GM12878 (cell line): Measurements from ENCODE around the gene DNAJC2. TPM values are rescaled to one million over a fixed set of nuclear protein-coding genes. Genes with fewer than 3 reads are reported as not detected.

Experiments used
- ATAC-seq: fragments of 200-7000 bp; cut with Tn5 transposase; 3 replicates; pipeline ENCODE4 v1.9.1; 2020; ENCODE audit warnings: mild to moderate bottlenecking, moderate library complexity
- BruUV-seq: library from RNA; stranded (reverse); fragments of 400-500 nt; replicated peaks from 2 replicates; lab custom pipeline; 2021; lab: Mats Ljungman, UMichigan
- CTCF ChIA-PET: fragments of 300-600 bp; sonication (Branson Sonifier 250); formaldehyde crosslinking; extraction: SDS; loops from one replicate; lab custom pipeline; 2021; ENCODE audit warnings: inconsistent platforms; lab: Yijun Ruan, JAX
- POLR2A ChIA-PET: fragments of 350-600 bp; formaldehyde crosslinking; extraction: SDS; loops from one replicate; lab custom pipeline; 2021; ENCODE audit warnings: inconsistent platforms; lab: Charles Lee
- RAD21 ChIA-PET: fragments of 300-600 bp; sonication (Branson Sonifier 250); formaldehyde crosslinking; loops from one replicate; lab custom pipeline; 2023; ENCODE audit warnings: antibody characterized with exemption; ENCODE audit not compliant: unreplicated experiment; lab: Charles Lee
- SMC1A ChIA-PET: fragments of 300-600 bp; sonication (Branson Sonifier 250); formaldehyde crosslinking; loops from one replicate; lab custom pipeline; 2023; ENCODE audit not compliant: unreplicated experiment, uncharacterized antibody; lab: Charles Lee
- DNase-seq: peaks from one replicate; pipeline ENCODE4 v3.0.0-alpha.2; 2011; ENCODE audit warnings: low read depth, low spot score
- FAIRE-seq: peaks from 3 replicates; lab custom pipeline; 2011; peaks lifted over from hg19 to GRCh38; lab: Jason Lieb, UNC
- H2AFZ ChIP-seq: 2 replicates; pipeline ENCODE4 v1.6.0; 2011; ENCODE audit warnings: low read depth, low read length, control low read depth; ENCODE audit not compliant: control insufficient read depth
- H3K27ac ChIP-seq: 2 replicates; pipeline ENCODE4 v1.5.1; 2011; ENCODE audit warnings: control low read depth; ENCODE audit not compliant: control insufficient read depth, insufficient read depth
- H3K27me3 ChIP-seq, 2 experiments: replicated peaks in 1 of 2; 2 replicates each; pipeline versions ENCODE4 v1.6.0 to v1.6.1; 2011; ENCODE audit warnings: low read length in 1 of 2; ENCODE audit not compliant: control insufficient read depth in 2 of 2, insufficient read depth in 2 of 2
- H3K36me3 ChIP-seq, 2 experiments: 2 replicates each; pipeline ENCODE4 v1.5.1; 2011; ENCODE audit warnings: low read length in 1 of 2; ENCODE audit not compliant: control insufficient read depth in 2 of 2, insufficient read depth in 2 of 2
- H3K4me1 ChIP-seq: 2 replicates; pipeline ENCODE4 v1.6.1; 2011; ENCODE audit warnings: mild to moderate bottlenecking, low read length, moderate library complexity, mixed read lengths; ENCODE audit not compliant: control insufficient read depth, insufficient read depth
- H3K4me2 ChIP-seq: 2 replicates; pipeline ENCODE4 v1.6.0; 2011; ENCODE audit warnings: control low read depth; ENCODE audit not compliant: control insufficient read depth, insufficient read depth
- H3K4me3 ChIP-seq: fragments of 200-600 bp; sonication (generic); 2 replicates; pipeline ENCODE4 v1.5.1; 2016
- H3K79me2 ChIP-seq: 2 replicates; pipeline ENCODE4 v1.6.0; 2011; ENCODE audit warnings: low read length; ENCODE audit not compliant: control insufficient read depth, insufficient read depth
- H3K9ac ChIP-seq: 2 replicates; pipeline ENCODE4 v1.8.0; 2011; ENCODE audit warnings: low read length, control low read depth, mixed read lengths; ENCODE audit not compliant: control insufficient read depth, insufficient read depth
- H3K9me3 ChIP-seq: replicated peaks from 3 replicates; pipeline ENCODE4 v1.5.1; 2011; ENCODE audit warnings: mild to moderate bottlenecking, low read length; ENCODE audit not compliant: control insufficient read depth, insufficient read depth
- H4K20me1 ChIP-seq: 2 replicates; pipeline ENCODE4 v1.6.0; 2011; ENCODE audit not compliant: control insufficient read depth, insufficient read depth
- POU2F2 ChIP-seq: IDR thresholded peaks from 3 replicates; pipeline ENCODE4 v1.6.1; 2011; ENCODE audit warnings: low read depth, mild to moderate bottlenecking, low read length, borderline replicate concordance
- ZBED1 ChIP-seq: IDR thresholded peaks from 2 replicates; pipeline ENCODE4 v1.6.1; 2016; ENCODE audit warnings: borderline replicate concordance
- WGBS: methylation state at CpG from one replicate; pipeline ENCODE4 v1.1.6; 2016; ENCODE audit warnings: low lambda C conversion rate; ENCODE audit not compliant: insufficient replicate concordance, insufficient coverage; ENCODE audit errors: missing lambda C conversion rate; 5-methylcytosine and 5-hydroxymethylcytosine counted together
- in situ Hi-C: fragments of 300-500 bp; cut with MboI; formaldehyde crosslinking; loops from 9 replicates; pipeline ENCODE4 v1.14.3; 2018; ENCODE audit warnings: mixed read lengths
- intact Hi-C: fragments of 100-400 bp; cut with micrococcal nuclease; formaldehyde crosslinking; loops from one replicate; pipeline ENCODE4 v1.14.2; 2022; ENCODE audit not compliant: unreplicated experiment
- polyA plus RNA-seq, 11 experiments: library from polyadenylated mRNA; depleted of rRNA in 4 of 11; unstranded in 6 of 11; stranded (reverse) in 5 of 11; fragments of >200 nt; fragmentation: Nextera tagmentation in 4 of 11; fragmentation: Illumina TruSeq in 1 of 11; extraction: Ambion mirVana in 4 of 11; extraction: Trizol in 1 of 11; gene quantifications; 1 replicate in 1 of 11; 2 replicates in 10 of 11; pipeline versions ENCODE4 v1.2.1 to v1.2.3, GENCODE V29; 2011 to 2016; ENCODE audit warnings: inconsistent platforms in 2 of 11, missing spikeins in 2 of 11, low read depth in 1 of 11
- total RNA-seq, 4 experiments: library from RNA; depleted of rRNA in 3 of 4; stranded (reverse); fragments of >200 nt in 3 of 4; fragmentation: Illumina TruSeq in 1 of 4; extraction: Trizol in 1 of 4; gene quantifications; 2 replicates each; pipeline versions ENCODE4 v1.2.1 to v1.2.3, GENCODE V29; 2013 to 2021
- TF ChIP-seq, protein P1 (sequence below): fragments of 450-650 bp; IDR thresholded peaks from 2 replicates; pipeline ENCODE4 v1.6.1; 2017; ENCODE audit warnings: mild to moderate bottlenecking, moderate library complexity
- TF ChIP-seq, protein P2 (sequence below): fragments of 450-650 bp; IDR thresholded peaks from 2 replicates; pipeline ENCODE4 v1.6.1; 2014; ENCODE audit warnings: mild to moderate bottlenecking
- TF ChIP-seq, protein P3 (sequence below): fragments of 450-650 bp; IDR thresholded peaks from 2 replicates; pipeline ENCODE4 v1.6.1; 2016; ENCODE audit warnings: mild to moderate bottlenecking

DNAJC2 gene
- total and polyA plus RNA-seq, 10 of the 15 experiments (the other 5 are each of a cell fraction or from before 2014, with no cell fraction given): 18.2 to 63.1 (median 30.6) TPM

- no peaks in the 10 kb centered on the region; a peak in 1 of 4 replicates for H3K36me3 ChIP-seq
- H3K4me3 ChIP-seq: no peak overlapping the region
- H3K4me1 ChIP-seq: no peaks in the 10 kb centered on the region
- RAD21 ChIA-PET: no interaction called here
- no peaks in the 10 kb centered on the region for H3K79me2 ChIP-seq
- WGBS: 57% methylated on average over 6 of the region's 6 CpGs
- TF ChIP-seq, protein P1, sequence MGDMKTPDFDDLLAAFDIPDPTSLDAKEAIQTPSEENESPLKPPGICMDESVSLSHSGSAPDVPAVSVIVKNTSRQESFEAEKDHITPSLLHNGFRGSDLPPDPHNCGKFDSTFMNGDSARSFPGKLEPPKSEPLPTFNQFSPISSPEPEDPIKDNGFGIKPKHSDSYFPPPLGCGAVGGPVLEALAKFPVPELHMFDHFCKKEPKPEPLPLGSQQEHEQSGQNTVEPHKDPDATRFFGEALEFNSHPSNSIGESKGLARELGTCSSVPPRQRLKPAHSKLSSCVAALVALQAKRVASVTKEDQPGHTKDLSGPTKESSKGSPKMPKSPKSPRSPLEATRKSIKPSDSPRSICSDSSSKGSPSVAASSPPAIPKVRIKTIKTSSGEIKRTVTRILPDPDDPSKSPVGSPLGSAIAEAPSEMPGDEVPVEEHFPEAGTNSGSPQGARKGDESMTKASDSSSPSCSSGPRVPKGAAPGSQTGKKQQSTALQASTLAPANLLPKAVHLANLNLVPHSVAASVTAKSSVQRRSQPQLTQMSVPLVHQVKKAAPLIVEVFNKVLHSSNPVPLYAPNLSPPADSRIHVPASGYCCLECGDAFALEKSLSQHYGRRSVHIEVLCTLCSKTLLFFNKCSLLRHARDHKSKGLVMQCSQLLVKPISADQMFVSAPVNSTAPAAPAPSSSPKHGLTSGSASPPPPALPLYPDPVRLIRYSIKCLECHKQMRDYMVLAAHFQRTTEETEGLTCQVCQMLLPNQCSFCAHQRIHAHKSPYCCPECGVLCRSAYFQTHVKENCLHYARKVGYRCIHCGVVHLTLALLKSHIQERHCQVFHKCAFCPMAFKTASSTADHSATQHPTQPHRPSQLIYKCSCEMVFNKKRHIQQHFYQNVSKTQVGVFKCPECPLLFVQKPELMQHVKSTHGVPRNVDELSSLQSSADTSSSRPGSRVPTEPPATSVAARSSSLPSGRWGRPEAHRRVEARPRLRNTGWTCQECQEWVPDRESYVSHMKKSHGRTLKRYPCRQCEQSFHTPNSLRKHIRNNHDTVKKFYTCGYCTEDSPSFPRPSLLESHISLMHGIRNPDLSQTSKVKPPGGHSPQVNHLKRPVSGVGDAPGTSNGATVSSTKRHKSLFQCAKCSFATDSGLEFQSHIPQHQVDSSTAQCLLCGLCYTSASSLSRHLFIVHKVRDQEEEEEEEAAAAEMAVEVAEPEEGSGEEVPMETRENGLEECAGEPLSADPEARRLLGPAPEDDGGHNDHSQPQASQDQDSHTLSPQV: no peak
- TF ChIP-seq, protein P2, sequence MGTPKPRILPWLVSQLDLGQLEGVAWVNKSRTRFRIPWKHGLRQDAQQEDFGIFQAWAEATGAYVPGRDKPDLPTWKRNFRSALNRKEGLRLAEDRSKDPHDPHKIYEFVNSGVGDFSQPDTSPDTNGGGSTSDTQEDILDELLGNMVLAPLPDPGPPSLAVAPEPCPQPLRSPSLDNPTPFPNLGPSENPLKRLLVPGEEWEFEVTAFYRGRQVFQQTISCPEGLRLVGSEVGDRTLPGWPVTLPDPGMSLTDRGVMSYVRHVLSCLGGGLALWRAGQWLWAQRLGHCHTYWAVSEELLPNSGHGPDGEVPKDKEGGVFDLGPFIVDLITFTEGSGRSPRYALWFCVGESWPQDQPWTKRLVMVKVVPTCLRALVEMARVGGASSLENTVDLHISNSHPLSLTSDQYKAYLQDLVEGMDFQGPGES: no peak
- no peak for TF ChIP-seq ZBED1
- TF ChIP-seq POU2F2: no peak
- TF ChIP-seq, protein P3, sequence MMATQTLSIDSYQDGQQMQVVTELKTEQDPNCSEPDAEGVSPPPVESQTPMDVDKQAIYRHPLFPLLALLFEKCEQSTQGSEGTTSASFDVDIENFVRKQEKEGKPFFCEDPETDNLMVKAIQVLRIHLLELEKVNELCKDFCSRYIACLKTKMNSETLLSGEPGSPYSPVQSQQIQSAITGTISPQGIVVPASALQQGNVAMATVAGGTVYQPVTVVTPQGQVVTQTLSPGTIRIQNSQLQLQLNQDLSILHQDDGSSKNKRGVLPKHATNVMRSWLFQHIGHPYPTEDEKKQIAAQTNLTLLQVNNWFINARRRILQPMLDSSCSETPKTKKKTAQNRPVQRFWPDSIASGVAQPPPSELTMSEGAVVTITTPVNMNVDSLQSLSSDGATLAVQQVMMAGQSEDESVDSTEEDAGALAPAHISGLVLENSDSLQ: no peak
- TF ChIP-seq, all 136 proteins: peak for 0
- Histone ChIP-seq H3K4me2 (no peak overlapping the region), H4K20me1 (no peaks in the 10 kb centered on the region), H3K9ac (no peak overlapping the region), H3K9me3 (no peaks in the 10 kb centered on the region), H3K27me3 (no peaks in the 10 kb centered on the region; a peak in 1 of 4 replicates), H2AFZ (no peak overlapping the region), H3K27ac (no peak overlapping the region)
- ATAC-seq (no peak), FAIRE-seq (no peak), DNase-seq (no peak)
- SMC1A ChIA-PET: no interaction called here
- CTCF ChIA-PET: no interaction called here
- POLR2A ChIA-PET: no interaction called here
- in situ Hi-C loops: no loop called here
- no TSS peak for BruUV-seq
- intact Hi-C loops: no loop called here
Measured at GRCh38 chr7:103373866-103374643, 29.5 kb upstream of the DNAJC2 start.
